CD4-positive, alpha-beta T cell treated with Interleukin-15 for 4 hours (primary cell): ENCODE measurements around the gene MGA.

Experiments used
- DNase-seq: peaks from one replicate; pipeline ENCODE4 v3.0.0-alpha.2; 2020; ENCODE audit warnings: low spot score

The MGA gene

GRCh38 chr15:41782371-41783282 is 122.4 kb downstream of the MGA start:
- DNase-seq, result no peak

- DNase-seq, result no peak
These were observed 123.1 kb downstream of the MGA start for GRCh38 chr15:41783296-41783695.

GRCh38 chr15:41788262-41788661 is 128.1 kb downstream of the MGA start:
- no peak for DNase-seq

- no peak for DNase-seq
These were observed 129.0 kb downstream of the MGA start for GRCh38 chr15:41789236-41789635.

GRCh38 chr15:41789662-41790061 is 129.5 kb downstream of the MGA start:
- DNase-seq, result no peak

- DNase-seq, result no peak
These were observed 130.0 kb downstream of the MGA start for GRCh38 chr15:41790169-41790568.

GRCh38 chr15:41790756-41791546 is 130.7 kb downstream of the MGA start:
- DNase-seq, result no peak

GRCh38 chr15:41791547-41791937 is 131.3 kb downstream of the MGA start:
- DNase-seq, result no peak

- DNase-seq, result no peak
These were observed 131.9 kb downstream of the MGA start for GRCh38 chr15:41792000-41792637.

- DNase-seq, result no peak
These were observed 133.9 kb downstream of the MGA start for GRCh38 chr15:41794081-41794480.

GRCh38 chr15:41795996-41796856 is 136.0 kb downstream of the MGA start:
- DNase-seq, result no peak

- no peak for DNase-seq
These were observed 137.2 kb downstream of the MGA start for GRCh38 chr15:41797201-41797944.

- DNase-seq, result no peak
These were observed 138.6 kb downstream of the MGA start for GRCh38 chr15:41798607-41799487.

GRCh38 chr15:41799488-41799805 is 139.2 kb downstream of the MGA start:
- DNase-seq, result no peak

- no peak for DNase-seq
These were observed 141.0 kb downstream of the MGA start for GRCh38 chr15:41801185-41801584.

- DNase-seq, result no peak
These were observed 141.7 kb downstream of the MGA start for GRCh38 chr15:41801850-41802455.

- no peak for DNase-seq
These were observed 144.2 kb downstream of the MGA start for GRCh38 chr15:41804361-41804760.

- no peak for DNase-seq
These were observed 144.9 kb downstream of the MGA start for GRCh38 chr15:41804916-41805666.

- no peak for DNase-seq
These were observed 145.5 kb downstream of the MGA start for GRCh38 chr15:41805711-41806110.
